ENCODE results near the gene PRSS38. TPM values are rescaled to one million over a fixed set of nuclear protein-coding genes. Genes with fewer than 3 reads are reported as not detected.

PRSS38 gene
- total RNA-seq, 6 donors from 2014 or later: not detected

- no peak overlapping the region for H3K27ac ChIP-seq
- H3K4me1 ChIP-seq: peaks cover 3 to 4% (median 4%) of the 10 kb centered on the region in 4 donors
- no peak overlapping the region for H3K4me3 ChIP-seq
- WGBS, 2 donors: 86 to 97% methylated on average over 9 to 13 of the region's 15 CpGs
- DNase-seq: peak in 1 of 2 donors; percentile 72
- TF ChIP-seq EP300 (IDR thresholded peaks at IDR 0.05) (no peak), POLR2AphosphoS5 (IDR thresholded peaks at IDR 0.05) (no peak), POLR2A (IDR thresholded peaks at IDR 0.05) (no peak)
- TF ChIP-seq, protein P1, sequence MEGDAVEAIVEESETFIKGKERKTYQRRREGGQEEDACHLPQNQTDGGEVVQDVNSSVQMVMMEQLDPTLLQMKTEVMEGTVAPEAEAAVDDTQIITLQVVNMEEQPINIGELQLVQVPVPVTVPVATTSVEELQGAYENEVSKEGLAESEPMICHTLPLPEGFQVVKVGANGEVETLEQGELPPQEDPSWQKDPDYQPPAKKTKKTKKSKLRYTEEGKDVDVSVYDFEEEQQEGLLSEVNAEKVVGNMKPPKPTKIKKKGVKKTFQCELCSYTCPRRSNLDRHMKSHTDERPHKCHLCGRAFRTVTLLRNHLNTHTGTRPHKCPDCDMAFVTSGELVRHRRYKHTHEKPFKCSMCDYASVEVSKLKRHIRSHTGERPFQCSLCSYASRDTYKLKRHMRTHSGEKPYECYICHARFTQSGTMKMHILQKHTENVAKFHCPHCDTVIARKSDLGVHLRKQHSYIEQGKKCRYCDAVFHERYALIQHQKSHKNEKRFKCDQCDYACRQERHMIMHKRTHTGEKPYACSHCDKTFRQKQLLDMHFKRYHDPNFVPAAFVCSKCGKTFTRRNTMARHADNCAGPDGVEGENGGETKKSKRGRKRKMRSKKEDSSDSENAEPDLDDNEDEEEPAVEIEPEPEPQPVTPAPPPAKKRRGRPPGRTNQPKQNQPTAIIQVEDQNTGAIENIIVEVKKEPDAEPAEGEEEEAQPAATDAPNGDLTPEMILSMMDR (IDR thresholded peaks at IDR 0.05): no peak
- no peak for ATAC-seq (ENCODE audit: low FRiP score in 2 of 2)
- no peaks in the 10 kb centered on the region for H3K9me3 ChIP-seq
- H3K27me3 ChIP-seq: no peaks in the 10 kb centered on the region
- H3K36me3 ChIP-seq: peaks cover 0 to 22% (median 9%) of the 10 kb centered on the region in 4 donors
Measured at GRCh38 chr1:227781314-227781930, 34.1 kb upstream of the PRSS38 start.

GRCh38 chr1:227782226-227782625 lies 33.2 kb upstream of the PRSS38 start:
- 80 to 94% methylated on average over 1 to 4 of the region's 4 CpGs for WGBS, 2 donors
- H3K4me3 ChIP-seq: no peak overlapping the region

GRCh38 chr1:227785094-227785804 lies 30.2 kb upstream of the PRSS38 start:
- no peak for DNase-seq
- Histone ChIP-seq H3K36me3 (peaks cover 0 to 13% (median 8%) of the 10 kb centered on the region in 4 donors), H3K4me1 (peaks cover 19 to 30% (median 23%) of the 10 kb centered on the region in 4 donors), H3K4me3 (no peak overlapping the region), H3K27me3 (no peaks in the 10 kb centered on the region), H3K27ac (no peak overlapping the region), H3K9me3 (no peaks in the 10 kb centered on the region)
- WGBS, 2 donors: 87 to 94% methylated on average over 13 of the region's 13 CpGs
- ATAC-seq (ENCODE audit: low FRiP score in 2 of 2): no peak
- TF ChIP-seq EP300 (IDR thresholded peaks at IDR 0.05) (no peak), POLR2A (IDR thresholded peaks at IDR 0.05) (no peak)
- TF ChIP-seq, protein P1 (IDR thresholded peaks at IDR 0.05): no peak

More at GRCh38 chr1:227782226-227782625, 33.2 kb upstream of the PRSS38 start:
- H3K27me3 ChIP-seq: no peaks in the 10 kb centered on the region
- peaks cover 0 to 19% (median 8%) of the 10 kb centered on the region in 4 donors for H3K36me3 ChIP-seq
- H3K4me1 ChIP-seq: peaks cover 11 to 12% (median 12%) of the 10 kb centered on the region in 4 donors
- TF ChIP-seq POLR2A (IDR thresholded peaks at IDR 0.05): no peak
- TF ChIP-seq POLR2AphosphoS5 (IDR thresholded peaks at IDR 0.05): no peak
- TF ChIP-seq EP300 (IDR thresholded peaks at IDR 0.05): no peak
- TF ChIP-seq, protein P1 (IDR thresholded peaks at IDR 0.05): no peak
- no peak for ATAC-seq (ENCODE audit: low FRiP score in 2 of 2)
- no peak for DNase-seq
- H3K27ac ChIP-seq: no peak overlapping the region
- H3K9me3 ChIP-seq: no peaks in the 10 kb centered on the region

DNA sequence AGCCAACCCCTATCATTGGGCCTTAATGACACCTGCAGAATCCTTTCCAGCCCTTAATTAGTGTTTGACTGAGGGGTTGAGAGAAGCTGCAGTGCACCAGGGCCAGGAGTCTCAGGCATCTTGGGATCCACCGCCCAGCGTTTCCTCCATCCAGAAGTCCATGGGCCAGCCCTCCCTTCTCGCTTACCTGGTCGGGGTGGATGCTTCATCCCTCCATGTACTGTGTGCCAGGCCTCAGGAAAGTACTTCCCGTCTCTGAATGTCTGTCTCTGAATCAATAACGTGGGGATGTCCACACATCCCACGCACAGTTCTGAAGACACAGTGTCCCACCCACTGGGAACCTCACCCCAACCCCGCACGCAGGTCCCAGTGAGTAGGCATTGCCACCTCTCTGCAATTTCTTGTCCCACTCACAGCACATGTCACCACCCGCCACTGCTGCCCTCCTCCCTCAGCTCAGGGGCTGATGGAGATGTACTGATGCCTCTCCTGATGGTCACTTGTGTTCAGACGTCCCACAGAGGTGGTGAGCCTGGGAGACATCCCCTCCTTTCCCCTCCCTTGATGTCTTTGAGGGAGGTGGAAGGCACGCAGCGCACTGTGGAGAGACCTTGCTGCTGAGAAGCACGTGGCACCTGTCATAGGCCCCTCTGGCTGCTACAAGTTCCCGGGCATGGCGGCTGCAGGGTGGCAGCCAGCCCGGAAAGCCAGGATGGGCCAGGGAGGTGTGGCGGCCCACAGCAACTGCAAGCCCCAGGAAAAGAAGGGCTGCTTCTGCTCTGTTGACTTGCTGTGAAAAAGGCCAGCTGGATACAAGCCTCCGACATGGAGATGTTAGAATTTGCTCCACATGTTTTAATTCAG lies 29.4 kb upstream of the PRSS38 start:
- 69 to 79% methylated on average over 11 to 18 of the region's 19 CpGs for WGBS, 2 donors
- DNase-seq (no peak), ATAC-seq (ENCODE audit: low FRiP score in 2 of 2) (no peak)
- Histone ChIP-seq H3K4me3 (no peak overlapping the region), H3K4me1 (peaks cover 19 to 30% (median 23%) of the 10 kb centered on the region in 4 donors), H3K9me3 (no peaks in the 10 kb centered on the region), H3K27ac (no peak overlapping the region), H3K27me3 (no peaks in the 10 kb centered on the region), H3K36me3 (peaks cover 0 to 5% (median 3%) of the 10 kb centered on the region in 4 donors)
- TF ChIP-seq POLR2AphosphoS5 (IDR thresholded peaks at IDR 0.05) (no peak), EP300 (IDR thresholded peaks at IDR 0.05) (no peak), POLR2A (IDR thresholded peaks at IDR 0.05) (no peak)
- TF ChIP-seq, protein P1 (IDR thresholded peaks at IDR 0.05): no peak
